HUES6 (cell line): ENCODE results near the gene UBE3B.
A peak's percentile ranks its signal among the peaks of the same experiment; 100 is the strongest.
"Not testable (repeated sequence)": the region's sequence is repeated elsewhere in the genome, so short reads cannot be mapped to it uniquely, and the experiment has no call there.

Experiments
- H3K27ac ChIP-seq: 2 replicates; pipeline ENCODE4 v1.7.0; 2013; ENCODE audit warnings: low read depth, mild to moderate bottlenecking, low read length, inconsistent platforms
- H3K27me3 ChIP-seq: 2 replicates; pipeline ENCODE4 v1.6.1; 2013; ENCODE audit warnings: low read length; ENCODE audit not compliant: control insufficient read depth, insufficient read depth
- H3K36me3 ChIP-seq: 2 replicates; pipeline ENCODE4 v1.6.1; 2013; ENCODE audit warnings: low read length; ENCODE audit not compliant: control insufficient read depth, insufficient read depth
- H3K4me1 ChIP-seq: 2 replicates; pipeline ENCODE4 v1.6.1; 2013; ENCODE audit warnings: low read length; ENCODE audit not compliant: control insufficient read depth, insufficient read depth
- H3K4me3 ChIP-seq: 2 replicates; pipeline ENCODE4 v1.5.1; 2013; ENCODE audit warnings: low read depth, low read length
- H3K9ac ChIP-seq: one replicate; pipeline ENCODE4 v1.6.1; 2013; ENCODE audit warnings: mild to moderate bottlenecking, low read length
- H3K9me3 ChIP-seq: 2 replicates; pipeline ENCODE4 v1.6.1; 2013; ENCODE audit warnings: low read depth, low read length; ENCODE audit not compliant: control insufficient read depth, insufficient read depth

The UBE3B gene

DNA sequence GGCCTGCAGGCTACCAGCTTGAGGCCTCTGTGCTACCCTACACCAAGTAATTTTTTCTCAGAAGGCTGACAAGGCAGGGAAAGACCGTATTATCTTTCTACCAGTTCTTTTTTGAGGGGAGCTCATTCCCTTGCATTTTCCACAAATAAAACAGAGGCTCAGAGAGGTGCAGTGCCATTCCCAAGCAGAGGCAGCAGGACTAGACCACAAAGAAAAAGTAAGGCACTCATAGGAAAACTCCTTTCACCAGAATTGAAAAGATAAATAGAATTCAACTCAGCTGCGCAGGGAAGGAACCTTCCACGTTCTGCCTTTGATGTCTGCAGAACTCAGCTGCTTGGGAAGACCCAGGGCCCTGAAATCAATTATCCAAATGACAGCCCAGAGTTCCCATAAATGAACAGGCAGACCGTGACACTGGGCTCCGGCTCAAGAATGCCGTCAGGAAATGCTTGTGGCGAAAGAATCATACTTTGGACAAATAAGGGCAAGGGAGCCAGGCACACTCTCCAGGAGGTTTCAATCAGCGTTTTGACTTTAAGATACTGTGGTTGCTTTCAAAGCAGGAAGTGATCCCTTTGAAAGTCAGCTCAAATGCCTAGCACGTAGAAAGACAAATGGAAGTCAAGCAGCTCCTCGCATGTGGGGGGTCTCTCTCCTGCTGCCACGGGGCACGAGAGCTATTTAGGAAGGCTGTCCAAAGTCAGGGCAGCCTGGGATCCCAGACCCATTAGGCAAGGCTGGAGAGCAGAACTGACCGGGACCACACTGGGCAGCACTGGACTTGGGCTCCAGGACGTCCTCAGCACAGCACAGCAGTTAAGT lies 14.4 kb upstream of the UBE3B start:
- H3K4me3 ChIP-seq = peak overlapping the region; percentile 15; the same call in 1 of the 2 replicates
- no peaks in the 10 kb centered on the region for H3K27me3 ChIP-seq
- H3K36me3 ChIP-seq = peaks cover 43% of the 10 kb centered on the region
- H3K9ac ChIP-seq = peak overlapping the region; percentile 77
- H3K27ac ChIP-seq = peak overlapping the region; percentile 94
- H3K9me3 ChIP-seq = no peaks in the 10 kb centered on the region
- H3K4me1 ChIP-seq = peaks cover 94% of the 10 kb centered on the region

DNA sequence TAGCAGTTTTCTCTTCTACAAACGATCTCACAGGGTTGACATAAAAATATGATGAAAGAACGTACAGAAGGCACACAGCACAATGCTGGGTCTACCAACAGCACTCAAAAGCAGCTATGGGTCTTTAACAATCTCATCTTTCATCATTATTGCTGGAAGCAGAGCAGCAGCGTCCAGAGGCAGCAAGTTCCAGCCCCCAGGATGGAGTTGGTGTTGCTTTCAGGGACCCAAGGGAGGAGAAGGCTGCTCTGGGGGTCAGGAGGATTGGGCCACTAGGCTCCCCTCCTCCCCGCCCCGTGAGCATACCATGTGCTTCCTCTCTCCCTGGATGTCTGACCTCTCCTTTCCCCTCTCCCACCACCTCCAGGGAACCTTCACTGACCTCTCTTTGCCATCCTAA lies 13.7 kb upstream of the UBE3B start:
- Histone ChIP-seq H3K9ac (peak overlapping the region; percentile 66), H3K9me3 (no peaks in the 10 kb centered on the region), H3K27me3 (no peaks in the 10 kb centered on the region), H3K36me3 (peaks cover 46% of the 10 kb centered on the region), H3K4me1 (peaks cover 91% of the 10 kb centered on the region), H3K27ac (peak overlapping the region; percentile 94; the same call in 1 of the 2 replicates), H3K4me3 (peak overlapping the region; percentile 15; the same call in 1 of the 2 replicates)

DNA sequence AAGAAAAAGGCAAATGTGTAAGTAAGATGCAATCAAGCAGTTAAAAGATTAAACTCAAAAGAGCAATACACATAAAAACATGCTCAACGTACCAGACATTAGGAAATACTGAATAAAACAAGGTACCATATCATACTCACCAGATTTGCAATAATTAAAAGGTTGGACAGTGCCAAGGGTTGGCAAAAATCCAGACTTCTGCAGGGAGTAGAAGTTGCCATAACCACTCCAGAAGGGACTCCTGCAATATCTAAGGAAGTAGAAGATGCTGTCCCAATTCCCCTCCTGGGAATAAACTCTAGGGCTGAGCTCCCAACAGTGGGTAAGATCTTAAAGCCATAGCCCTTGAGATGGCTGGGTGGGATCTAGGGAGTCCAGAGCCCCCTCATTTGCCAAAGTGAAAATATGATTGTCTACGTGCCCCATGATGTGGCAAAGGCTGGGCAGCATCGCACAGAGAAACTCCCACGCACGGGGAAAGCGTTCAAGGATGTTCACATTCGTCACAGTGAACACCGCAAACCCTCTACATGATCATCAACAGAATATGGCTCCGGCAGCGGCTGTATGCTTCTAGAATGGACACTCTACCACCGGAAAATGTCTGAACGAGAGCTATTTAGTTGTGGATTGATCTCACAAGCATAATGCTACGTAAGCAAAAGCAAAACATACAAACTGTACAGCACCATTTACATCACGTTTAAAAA lies 12.6 kb upstream of the UBE3B start:
- Histone ChIP-seq H3K9ac (no peak overlapping the region), H3K9me3 (no peaks in the 10 kb centered on the region), H3K4me1 (peaks cover 81% of the 10 kb centered on the region), H3K27me3 (no peaks in the 10 kb centered on the region), H3K27ac (no peak overlapping the region), H3K4me3 (no peak overlapping the region), H3K36me3 (peaks cover 54% of the 10 kb centered on the region)

GRCh38 chr12:109466305-109466704 lies 11.1 kb upstream of the UBE3B start:
- no peak overlapping the region for H3K9ac ChIP-seq
- no peaks in the 10 kb centered on the region for H3K9me3 ChIP-seq
- H3K4me3 ChIP-seq = no peak overlapping the region
- no peaks in the 10 kb centered on the region for H3K27me3 ChIP-seq
- peaks cover 66% of the 10 kb centered on the region for H3K4me1 ChIP-seq
- no peak overlapping the region for H3K27ac ChIP-seq
- H3K36me3 ChIP-seq = peaks cover 52% of the 10 kb centered on the region

GRCh38 chr12:109466821-109467220 lies 10.6 kb upstream of the UBE3B start:
- no peak overlapping the region for H3K4me3 ChIP-seq
- H3K27me3 ChIP-seq = no peaks in the 10 kb centered on the region
- peaks cover 52% of the 10 kb centered on the region for H3K36me3 ChIP-seq
- no peak overlapping the region for H3K9ac ChIP-seq
- peaks cover 61% of the 10 kb centered on the region for H3K4me1 ChIP-seq
- no peaks in the 10 kb centered on the region for H3K9me3 ChIP-seq
- H3K27ac ChIP-seq = no peak overlapping the region

DNA sequence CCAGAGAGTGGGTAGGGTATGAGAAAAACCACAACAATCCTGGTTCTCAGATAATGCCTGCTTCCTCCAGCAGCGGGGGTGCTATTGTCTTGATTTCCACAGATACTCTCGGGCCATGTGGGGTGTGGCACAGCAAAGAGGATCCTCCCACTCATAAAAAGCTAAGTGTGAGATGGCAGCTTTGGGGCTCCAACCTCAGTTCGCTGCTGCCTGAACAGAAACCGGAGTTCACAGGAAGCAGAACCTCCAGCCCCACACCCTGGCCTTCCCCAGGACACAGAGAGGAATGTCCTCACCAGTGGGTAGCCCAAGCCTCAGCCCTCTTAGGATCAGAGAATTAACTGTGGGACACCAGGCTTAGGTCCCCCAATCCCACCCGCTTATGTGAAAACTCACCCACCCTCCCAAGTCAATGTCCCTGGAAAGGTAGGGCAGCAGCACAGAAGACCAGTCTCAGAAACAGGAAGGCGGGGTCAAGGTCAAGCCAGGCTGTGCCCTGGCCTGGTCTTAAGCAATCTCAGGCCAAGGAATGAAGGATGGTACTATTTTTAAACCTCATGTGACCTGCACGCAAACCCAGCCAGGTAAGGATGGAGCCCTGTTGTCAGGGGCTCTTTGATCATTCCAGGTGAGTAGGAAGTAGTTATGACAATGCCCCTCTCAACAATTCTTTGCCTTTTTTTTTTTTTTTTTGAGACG lies 9.3 kb upstream of the UBE3B start:
- Histone ChIP-seq H3K9ac (no peak overlapping the region), H3K4me1 (peaks cover 47% of the 10 kb centered on the region), H3K36me3 (peaks cover 60% of the 10 kb centered on the region), H3K27ac (no peak overlapping the region), H3K4me3 (no peak overlapping the region), H3K9me3 (no peaks in the 10 kb centered on the region), H3K27me3 (no peaks in the 10 kb centered on the region)

- H3K27me3 ChIP-seq = no peaks in the 10 kb centered on the region
- peaks cover 34% of the 10 kb centered on the region for H3K4me1 ChIP-seq
- no peaks in the 10 kb centered on the region for H3K9me3 ChIP-seq
- no peak overlapping the region for H3K9ac ChIP-seq
- H3K27ac ChIP-seq = no peak overlapping the region
- peaks cover 62% of the 10 kb centered on the region for H3K36me3 ChIP-seq
- H3K4me3 ChIP-seq = no peak overlapping the region
Measured at GRCh38 chr12:109469517-109469916, 7.9 kb upstream of the UBE3B start.

DNA sequence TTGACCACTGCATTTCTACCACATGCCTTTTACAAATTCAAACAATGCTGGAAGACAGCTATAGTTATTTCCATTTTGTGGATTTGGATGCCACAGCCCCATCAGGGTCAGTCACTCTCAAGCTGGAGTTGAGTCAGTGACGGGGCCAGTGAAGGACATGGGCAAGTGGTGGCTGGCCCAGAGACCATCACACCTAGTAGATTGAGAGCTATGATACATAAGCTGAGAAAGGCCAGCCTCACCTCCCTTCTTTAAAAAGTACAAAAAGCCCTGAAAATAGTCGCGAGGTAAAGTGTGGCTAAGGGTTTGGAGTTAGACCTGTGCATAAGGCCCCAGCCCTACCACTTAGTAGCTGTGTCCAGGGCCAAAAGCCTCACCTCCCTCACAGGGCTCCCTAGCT lies 4.4 kb upstream of the UBE3B start:
- no peaks in the 10 kb centered on the region for H3K9me3 ChIP-seq
- no peak overlapping the region for H3K27ac ChIP-seq
- H3K4me1 ChIP-seq = peaks cover 15% of the 10 kb centered on the region
- H3K27me3 ChIP-seq = no peaks in the 10 kb centered on the region
- peaks cover 30% of the 10 kb centered on the region for H3K36me3 ChIP-seq
- H3K4me3 ChIP-seq = no peak overlapping the region
- no peak overlapping the region for H3K9ac ChIP-seq

GRCh38 chr12:109473526-109474270 lies 3.7 kb upstream of the UBE3B start:
- H3K36me3 ChIP-seq = peaks cover 26% of the 10 kb centered on the region

DNA sequence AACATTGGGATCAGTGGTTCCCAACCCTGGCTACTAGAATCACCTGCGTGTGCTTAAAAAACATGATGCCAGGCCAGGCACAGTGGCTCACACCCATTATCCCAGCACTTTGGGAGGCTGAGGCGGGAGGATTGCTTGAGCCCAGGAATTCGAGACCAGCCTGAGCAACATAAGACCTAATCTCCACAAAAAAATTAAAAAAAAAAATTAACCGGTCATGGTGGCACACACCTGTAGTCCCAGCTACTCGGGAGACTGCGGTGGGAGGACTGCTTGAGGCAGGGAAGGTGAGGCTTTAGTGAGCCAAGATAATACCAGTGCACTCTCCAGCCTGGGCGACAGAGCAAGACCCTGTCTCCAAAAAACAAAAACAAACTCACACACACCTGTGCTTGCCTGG lies 2.3 kb upstream of the UBE3B start:
- Histone ChIP-seq H3K27ac (no peak overlapping the region), H3K36me3 (peaks cover 11% of the 10 kb centered on the region; the same call in 1 of the 2 replicates), H3K4me3 (peak overlapping the region; percentile 97; the same call in 1 of the 2 replicates), H3K4me1 (peaks cover 11% of the 10 kb centered on the region; the same call in 1 of the 2 replicates), H3K27me3 (no peaks in the 10 kb centered on the region), H3K9me3 (no peaks in the 10 kb centered on the region), H3K9ac (no peak overlapping the region)

More at GRCh38 chr12:109473526-109474270, 3.7 kb upstream of the UBE3B start:
- not testable (repeated sequence) for H3K4me3 ChIP-seq, H3K27ac ChIP-seq, H3K27me3 ChIP-seq, H3K9me3 ChIP-seq, H3K9ac ChIP-seq
- peaks cover 11% of the 10 kb centered on the region; the same call in 1 of the 2 replicates for H3K4me1 ChIP-seq
